ENCODE results near the gene DPP10. TPM values are rescaled to one million over a fixed set of nuclear protein-coding genes. Genes with fewer than 3 reads are reported as not detected.

Gene DPP10
- total and polyA plus RNA-seq, 10 of the 15 experiments (the other 5 are each of a cell fraction or from before 2014, with no cell fraction given), result not detected

DNA sequence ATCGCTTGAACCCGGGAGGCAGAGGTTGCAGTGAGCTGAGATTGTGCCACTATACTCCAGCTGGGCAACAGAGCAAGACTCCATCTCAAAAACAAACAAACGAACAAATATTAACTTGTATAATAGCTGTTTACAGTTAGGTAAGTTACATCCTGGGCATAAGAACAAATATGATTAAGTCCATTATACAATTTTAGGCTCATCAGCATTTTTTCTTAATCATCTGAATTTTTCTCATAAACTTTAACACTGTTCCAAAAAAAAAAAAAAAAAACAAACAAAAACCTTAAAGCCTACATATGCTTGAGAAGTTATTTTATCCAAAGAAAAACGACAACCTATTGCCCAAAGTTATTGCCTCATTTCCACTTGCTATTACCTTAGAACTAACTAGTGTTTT is 1042.5 kb downstream of the DPP10 start:
- WGBS (ENCODE audit: insufficient coverage, insufficient replicate concordance, low lambda C conversion rate, missing lambda C conversion rate), result 5% methylated on average over 4 of the region's 4 CpGs
- no peak for FAIRE-seq

GRCh38 chr2:115491186-115491793 is 1048.8 kb downstream of the DPP10 start:
- ChIA-PET CTCF (no interaction called here), RAD21 (ENCODE audit: unreplicated experiment) (no interaction called here), POLR2A (no interaction called here), SMC1A (ENCODE audit: uncharacterized antibody, unreplicated experiment) (no interaction called here)
- no peaks in the 10 kb centered on the region for H3K4me1 ChIP-seq (ENCODE audit: control insufficient read depth, insufficient read depth, low read length)
- no peak overlapping the region for H3K27ac ChIP-seq (ENCODE audit: control insufficient read depth, insufficient read depth)
- no peak overlapping the region for H3K4me2 ChIP-seq (ENCODE audit: control insufficient read depth, insufficient read depth)
- H3K9me3 ChIP-seq (replicated peaks; ENCODE audit: control insufficient read depth, insufficient read depth, low read length), result no peaks in the 10 kb centered on the region
- TF ChIP-seq IKZF1 (conservative IDR thresholded peaks at IDR 0.05) (no peak), ETV6 (conservative IDR thresholded peaks at IDR 0.05 in 1 of 2, IDR thresholded peaks at IDR 0.05 in 1 of 2; ENCODE audit: borderline replicate concordance in 1 of 2, low read depth in 1 of 2) (no peak), SIX5 (IDR thresholded peaks at IDR 0.05; ENCODE audit: low read depth, low read length, severe bottlenecking) (no peak), PBX3 (IDR thresholded peaks at IDR 0.05; ENCODE audit: insufficient replicate concordance, low read depth, low read length) (no peak), HDGF (IDR thresholded peaks at IDR 0.05) (no peak), RAD21 (IDR thresholded peaks at IDR 0.05; ENCODE audit: insufficient read depth, low read depth, low read length) (no peak), MTA2 (IDR thresholded peaks at IDR 0.05; ENCODE audit: low read depth) (no peak)
- no peak for DNase-seq (ENCODE audit: low read depth, low spot score)
- no peak for ATAC-seq
- H4K20me1 ChIP-seq (ENCODE audit: control insufficient read depth, insufficient read depth), result no peaks in the 10 kb centered on the region
- intact Hi-C loops (cut with micrococcal nuclease; ENCODE audit: unreplicated experiment), result no loop called here
- in situ Hi-C loops (cut with MboI), result no loop called here
- H3K4me3 ChIP-seq, result no peak overlapping the region
- no peak overlapping the region for H3K9ac ChIP-seq (ENCODE audit: control insufficient read depth, insufficient read depth, low read length)
- no peaks in the 10 kb centered on the region for H3K79me2 ChIP-seq (ENCODE audit: control insufficient read depth, insufficient read depth, low read length)
- no peaks in the 10 kb centered on the region for H3K27me3 ChIP-seq (replicated peaks in 1 of 2; ENCODE audit: control insufficient read depth in 2 of 2, insufficient read depth in 2 of 2, low read length in 1 of 2)
- H2AFZ ChIP-seq (ENCODE audit: control insufficient read depth, low read depth, low read length), result no peak overlapping the region
- 13% methylated on average over 4 of the region's 4 CpGs for WGBS (ENCODE audit: insufficient coverage, insufficient replicate concordance, low lambda C conversion rate, missing lambda C conversion rate)
- FAIRE-seq, result no peak
- H3K36me3 ChIP-seq (ENCODE audit: control insufficient read depth in 2 of 2, insufficient read depth in 2 of 2, low read length in 1 of 2), result no peaks in the 10 kb centered on the region
- no TSS peak for BruUV-seq (replicated peaks)

More for the DNA sequence above, 1042.5 kb downstream of the DPP10 start:
- BruUV-seq (replicated peaks), result no TSS peak
- ChIA-PET POLR2A (no interaction called here), RAD21 (ENCODE audit: unreplicated experiment) (no interaction called here), CTCF (no interaction called here), SMC1A (ENCODE audit: uncharacterized antibody, unreplicated experiment) (no interaction called here)
- Histone ChIP-seq H3K27me3 (replicated peaks in 1 of 2; ENCODE audit: control insufficient read depth in 2 of 2, insufficient read depth in 2 of 2, low read length in 1 of 2) (no peaks in the 10 kb centered on the region), H3K79me2 (ENCODE audit: control insufficient read depth, insufficient read depth, low read length) (no peaks in the 10 kb centered on the region), H3K4me3 (no peak overlapping the region), H3K4me2 (ENCODE audit: control insufficient read depth, insufficient read depth) (no peak overlapping the region), H3K4me1 (ENCODE audit: control insufficient read depth, insufficient read depth, low read length) (no peaks in the 10 kb centered on the region), H3K9ac (ENCODE audit: control insufficient read depth, insufficient read depth, low read length) (no peak overlapping the region), H3K27ac (ENCODE audit: control insufficient read depth, insufficient read depth) (no peak overlapping the region), H3K36me3 (ENCODE audit: control insufficient read depth in 2 of 2, insufficient read depth in 2 of 2, low read length in 1 of 2) (no peaks in the 10 kb centered on the region), H4K20me1 (ENCODE audit: control insufficient read depth, insufficient read depth) (no peaks in the 10 kb centered on the region), H2AFZ (ENCODE audit: control insufficient read depth, low read depth, low read length) (no peak overlapping the region), H3K9me3 (replicated peaks; ENCODE audit: control insufficient read depth, insufficient read depth, low read length) (no peaks in the 10 kb centered on the region)
- in situ Hi-C loops (cut with MboI), result no loop called here
- DNase-seq (ENCODE audit: low read depth, low spot score), result no peak
- intact Hi-C loops (cut with micrococcal nuclease; ENCODE audit: unreplicated experiment), result no loop called here
- no peak for ATAC-seq
- TF ChIP-seq ASH2L (IDR thresholded peaks at IDR 0.05; ENCODE audit: borderline replicate concordance, low read depth), result no peak
- TF ChIP-seq BCL11A (IDR thresholded peaks at IDR 0.05; ENCODE audit: low read depth, low read length), result no peak
- TF ChIP-seq BACH1 (IDR thresholded peaks at IDR 0.05; ENCODE audit: borderline replicate concordance), result no peak
- no peak for TF ChIP-seq ZZZ3 (IDR thresholded peaks at IDR 0.05; ENCODE audit: control insufficient read depth, insufficient read length, low read depth)
- no peak for TF ChIP-seq ATF7 (IDR thresholded peaks at IDR 0.05; ENCODE audit: low read depth)

Measured in GM12878 (cell line).